GM21529 (cell line): ENCODE data around the gene KCNQ1.

ENCODE experiments used
- ATAC-seq: cut with Tn5 transposase; IDR thresholded peaks from one replicate; pipeline ENCODE4 v1.9.1; 2021; ENCODE audit not compliant: unreplicated experiment

KCNQ1 gene

GRCh38 chr11:2726964-2727363, 282.2 kb downstream of the KCNQ1 start:
- no peak for ATAC-seq

- no peak for ATAC-seq
These were observed 283.4 kb downstream of the KCNQ1 start for GRCh38 chr11:2728128-2728662.

GRCh38 chr11:2728663-2729332, 284.0 kb downstream of the KCNQ1 start:
- no peak for ATAC-seq

- ATAC-seq: no peak
These were observed 285.0 kb downstream of the KCNQ1 start for GRCh38 chr11:2729841-2730240.

- ATAC-seq: no peak
These were observed 285.7 kb downstream of the KCNQ1 start for GRCh38 chr11:2730272-2731129.

- no peak for ATAC-seq
These were observed 286.6 kb downstream of the KCNQ1 start for GRCh38 chr11:2731130-2732125.

GRCh38 chr11:2732261-2732939, 287.6 kb downstream of the KCNQ1 start:
- ATAC-seq: no peak

- no peak for ATAC-seq
These were observed 288.3 kb downstream of the KCNQ1 start for GRCh38 chr11:2732940-2733628.

GRCh38 chr11:2734181-2735052, 289.6 kb downstream of the KCNQ1 start:
- ATAC-seq: no peak

- no peak for ATAC-seq
These were observed 290.3 kb downstream of the KCNQ1 start for GRCh38 chr11:2735053-2735589.

- no peak for ATAC-seq
These were observed 291.9 kb downstream of the KCNQ1 start for GRCh38 chr11:2736577-2737225.

- no peak for ATAC-seq
These were observed 292.4 kb downstream of the KCNQ1 start for GRCh38 chr11:2737226-2737590.

- no peak for ATAC-seq
These were observed 293.1 kb downstream of the KCNQ1 start for GRCh38 chr11:2737866-2738265.

GRCh38 chr11:2738551-2739431, 294.0 kb downstream of the KCNQ1 start:
- ATAC-seq: no peak

- ATAC-seq: no peak
These were observed 294.9 kb downstream of the KCNQ1 start for GRCh38 chr11:2739531-2740274.

GRCh38 chr11:2740275-2740940, 295.6 kb downstream of the KCNQ1 start:
- ATAC-seq: no peak
